DOHH2 (cell line): ENCODE measurements around the gene AIP.

Source experiments
- H3F3A ChIP-seq: fragments of 200-600 bp; sonication (generic), shearing (Covaris generic); 2 replicates; pipeline ENCODE4 v1.6.0; 2016; ENCODE audit warnings: antibody characterized with exemption, mild to moderate bottlenecking; ENCODE audit not compliant: control insufficient read depth, insufficient read depth
- H3K27ac ChIP-seq: fragments of 200-600 bp; sonication (generic); 2 replicates; pipeline ENCODE4 v1.5.1; 2014; ENCODE audit warnings: low read depth, mild to moderate bottlenecking, low read length, moderate library complexity
- H3K27me3 ChIP-seq: fragments of 200-600 bp; sonication (generic); 2 replicates; pipeline ENCODE4 v1.6.1; 2014; ENCODE audit warnings: mild to moderate bottlenecking, low read length, mixed read lengths; ENCODE audit not compliant: control insufficient read depth
- H3K36me3 ChIP-seq: fragments of 200-600 bp; sonication (generic); 2 replicates; pipeline ENCODE4 v1.6.1; 2014; ENCODE audit warnings: mild to moderate bottlenecking, low read length, moderate library complexity, mixed read lengths; ENCODE audit not compliant: control insufficient read depth
- H3K4me1 ChIP-seq: fragments of 200-600 bp; sonication (generic); 2 replicates; pipeline ENCODE4 v1.6.1; 2014; ENCODE audit warnings: mild to moderate bottlenecking, low read length, mixed read lengths; ENCODE audit not compliant: control insufficient read depth
- H3K4me2 ChIP-seq: fragments of 200-600 bp; sonication (generic); 2 replicates; pipeline ENCODE4 v1.6.0; 2014; ENCODE audit warnings: mild to moderate bottlenecking, low read length, moderate library complexity
- H3K4me3 ChIP-seq: fragments of 200-600 bp; sonication (generic); 2 replicates; pipeline ENCODE4 v1.5.1; 2014; ENCODE audit warnings: mild to moderate bottlenecking, low read length, mixed read lengths
- H3K79me2 ChIP-seq: fragments of 200-600 bp; sonication (generic); 2 replicates; pipeline ENCODE4 v1.6.1; 2014; ENCODE audit warnings: mild to moderate bottlenecking, low read length, mixed read lengths; ENCODE audit not compliant: control insufficient read depth
- H3K9me2 ChIP-seq: fragments of 200-600 bp; sonication (generic); replicated peaks from 2 replicates; pipeline ENCODE4 v1.6.1; 2014; ENCODE audit warnings: mild to moderate bottlenecking, low read length, mixed read lengths; ENCODE audit not compliant: control insufficient read depth
- H3K9me3 ChIP-seq: fragments of 200-600 bp; sonication (generic); 2 replicates; pipeline ENCODE4 v1.6.1; 2014; ENCODE audit warnings: antibody characterized with exemption, low read length, mixed read lengths; ENCODE audit not compliant: control insufficient read depth, insufficient read depth
- H4K20me1 ChIP-seq: fragments of 200-600 bp; sonication (generic); 2 replicates; pipeline ENCODE4 v1.6.0; 2014; ENCODE audit warnings: low read depth, mild to moderate bottlenecking, antibody characterized with exemption, low read length, moderate library complexity; ENCODE audit not compliant: control insufficient read depth, insufficient read depth
- EZH2phosphoT487 ChIP-seq: fragments of 200-600 bp; sonication (generic); IDR thresholded peaks from 2 replicates; pipeline ENCODE4 v1.6.1; 2017; ENCODE audit warnings: borderline replicate concordance, mild to moderate bottlenecking, antibody characterized with exemption, low read length, moderate library complexity, mixed read lengths
- TF ChIP-seq, protein P1 (sequence below): fragments of 200-600 bp; sonication (generic); IDR thresholded peaks from one replicate; pipeline ENCODE4 v1.5.1; 2014; ENCODE audit warnings: antibody characterized with exemption, mild to moderate bottlenecking, low read depth, low read length; ENCODE audit not compliant: poor library complexity, severe bottlenecking

AIP gene

DNA sequence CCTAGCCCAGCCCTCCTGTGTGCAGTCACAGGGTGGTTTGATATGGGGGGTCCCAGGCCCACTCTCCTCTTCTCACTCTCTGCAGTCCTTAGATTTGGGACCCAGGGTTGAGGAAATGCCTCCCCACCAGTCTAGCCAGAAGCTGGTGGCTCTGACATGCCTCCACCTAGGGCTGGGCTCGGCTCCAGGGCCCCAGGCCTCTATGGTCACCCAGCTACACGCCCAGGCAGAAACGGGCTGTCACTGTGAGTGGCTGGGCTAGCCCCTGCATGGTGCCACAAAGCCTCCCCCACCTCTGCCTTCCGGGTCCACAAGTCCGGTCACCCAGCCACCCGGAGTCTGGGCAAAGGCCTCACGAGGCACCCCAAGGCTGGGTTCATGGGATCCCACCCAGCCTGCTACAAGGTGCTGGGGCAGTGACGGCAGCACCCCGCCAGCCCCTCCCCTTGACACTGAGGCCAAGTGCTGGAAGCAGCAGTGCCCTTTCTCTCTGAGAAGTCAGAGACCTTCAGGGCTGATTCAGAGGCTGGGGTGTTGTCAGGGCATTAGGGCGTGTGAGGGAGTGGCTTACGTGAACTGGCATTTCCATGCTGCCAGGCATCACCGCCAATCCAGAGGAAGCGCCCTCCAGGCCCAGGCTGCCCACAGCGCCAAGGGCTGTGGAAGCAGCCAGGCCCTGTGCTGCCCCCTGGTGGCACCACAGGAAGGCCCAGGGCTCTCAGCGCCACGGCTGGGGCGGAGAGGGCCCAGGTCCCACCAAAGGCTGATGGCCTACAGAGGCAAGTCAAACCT, 23.0 kb downstream of the AIP start:
- Histone ChIP-seq H3K4me1 (peaks cover 36% of the 10 kb centered on the region), H3K36me3 (peaks cover 38% of the 10 kb centered on the region), H3K27ac (peak overlapping the region; percentile 66), H3K79me2 (peaks cover 48% of the 10 kb centered on the region), H3K9me2 (no peaks in the 10 kb centered on the region), H3K4me3 (peak overlapping the region; percentile 89), H3F3A (peaks cover 4% of the 10 kb centered on the region), H4K20me1 (peaks cover 6% of the 10 kb centered on the region; the same call in 1 of the 2 replicates), H3K9me3 (no peaks in the 10 kb centered on the region), H3K27me3 (peaks cover 3% of the 10 kb centered on the region; the same call in 1 of the 2 replicates), H3K4me2 (peak overlapping the region; percentile 70)
- TF ChIP-seq EZH2phosphoT487: no peak
- TF ChIP-seq, protein P1, sequence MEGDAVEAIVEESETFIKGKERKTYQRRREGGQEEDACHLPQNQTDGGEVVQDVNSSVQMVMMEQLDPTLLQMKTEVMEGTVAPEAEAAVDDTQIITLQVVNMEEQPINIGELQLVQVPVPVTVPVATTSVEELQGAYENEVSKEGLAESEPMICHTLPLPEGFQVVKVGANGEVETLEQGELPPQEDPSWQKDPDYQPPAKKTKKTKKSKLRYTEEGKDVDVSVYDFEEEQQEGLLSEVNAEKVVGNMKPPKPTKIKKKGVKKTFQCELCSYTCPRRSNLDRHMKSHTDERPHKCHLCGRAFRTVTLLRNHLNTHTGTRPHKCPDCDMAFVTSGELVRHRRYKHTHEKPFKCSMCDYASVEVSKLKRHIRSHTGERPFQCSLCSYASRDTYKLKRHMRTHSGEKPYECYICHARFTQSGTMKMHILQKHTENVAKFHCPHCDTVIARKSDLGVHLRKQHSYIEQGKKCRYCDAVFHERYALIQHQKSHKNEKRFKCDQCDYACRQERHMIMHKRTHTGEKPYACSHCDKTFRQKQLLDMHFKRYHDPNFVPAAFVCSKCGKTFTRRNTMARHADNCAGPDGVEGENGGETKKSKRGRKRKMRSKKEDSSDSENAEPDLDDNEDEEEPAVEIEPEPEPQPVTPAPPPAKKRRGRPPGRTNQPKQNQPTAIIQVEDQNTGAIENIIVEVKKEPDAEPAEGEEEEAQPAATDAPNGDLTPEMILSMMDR: peak; percentile 96

DNA sequence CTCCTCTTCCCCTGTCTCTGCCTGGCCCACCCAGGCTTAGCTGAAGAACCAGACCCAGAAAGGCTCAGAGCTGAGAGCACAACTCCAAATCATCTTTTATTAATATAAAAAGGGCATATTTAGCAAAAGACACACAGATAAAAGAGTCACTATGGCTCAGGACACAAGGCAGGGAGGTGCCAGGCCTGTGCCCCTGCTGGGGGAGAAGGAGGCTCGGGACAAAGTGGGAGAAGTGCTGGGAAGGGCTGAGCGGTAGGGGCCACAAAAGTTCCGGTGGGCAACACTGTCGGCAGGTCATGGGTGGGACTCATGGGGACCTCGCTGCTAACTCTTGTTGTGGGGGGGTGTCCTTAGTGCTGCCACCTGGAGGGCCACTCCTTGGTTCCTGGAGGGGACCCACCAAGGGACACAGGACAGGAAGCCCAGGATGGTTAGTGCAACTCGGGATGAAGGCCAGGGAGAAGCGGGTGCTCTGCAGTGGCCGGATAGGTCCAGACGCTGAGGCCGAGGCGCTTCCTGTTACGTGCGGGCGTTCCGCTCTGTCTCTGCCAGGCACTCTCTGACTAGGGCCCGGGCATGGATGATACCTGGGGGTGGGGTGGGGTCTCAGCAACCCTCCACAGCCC, 23.7 kb downstream of the AIP start:
- H3K27me3 ChIP-seq: peaks cover 7% of the 10 kb centered on the region; the same call in 1 of the 2 replicates
- H3K9me3 ChIP-seq: no peaks in the 10 kb centered on the region
- H3K4me1 ChIP-seq: peaks cover 36% of the 10 kb centered on the region
- H3K4me2 ChIP-seq: peak overlapping the region; percentile 70
- H3K36me3 ChIP-seq: peaks cover 31% of the 10 kb centered on the region
- H3K9me2 ChIP-seq: no peaks in the 10 kb centered on the region
- H3K27ac ChIP-seq: peak overlapping the region; percentile 66
- H3F3A ChIP-seq: peaks cover 4% of the 10 kb centered on the region
- peak overlapping the region; percentile 89 for H3K4me3 ChIP-seq
- peaks cover 48% of the 10 kb centered on the region for H3K79me2 ChIP-seq
- no peak for TF ChIP-seq EZH2phosphoT487
- TF ChIP-seq, protein P1: peak; percentile 29
- H4K20me1 ChIP-seq: peaks cover 6% of the 10 kb centered on the region; the same call in 1 of the 2 replicates

DNA sequence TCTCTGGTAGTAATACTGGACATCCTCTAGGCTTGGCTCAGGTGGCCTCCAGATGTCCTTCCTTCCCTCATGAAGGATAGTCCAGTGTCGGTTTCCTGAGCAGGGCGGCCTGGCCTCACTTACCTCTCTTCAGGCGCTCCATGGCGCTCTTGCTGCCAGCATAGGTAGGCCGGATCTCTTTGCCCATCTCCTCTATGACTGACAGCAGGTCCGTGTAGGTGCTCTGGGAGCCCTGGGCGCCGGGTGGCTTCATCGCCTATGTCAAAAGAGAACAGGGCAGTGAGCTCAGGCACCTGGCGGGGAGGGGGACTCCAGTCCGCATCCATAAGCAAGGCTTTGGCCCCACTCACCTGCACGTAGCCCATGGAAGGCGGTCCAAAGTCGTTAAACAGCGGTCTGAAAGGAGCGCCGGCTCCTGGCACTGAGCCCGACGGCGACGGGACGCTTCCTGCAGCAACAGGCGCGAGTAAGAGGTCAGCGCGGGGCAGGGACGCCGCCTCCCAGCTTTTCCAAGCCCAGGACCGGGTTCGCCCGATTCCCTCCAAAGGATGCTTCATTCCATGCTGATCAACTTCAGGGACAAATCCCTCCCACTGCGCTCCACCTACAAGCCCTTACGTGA, 24.5 kb downstream of the AIP start:
- H3K36me3 ChIP-seq: peaks cover 23% of the 10 kb centered on the region
- TF ChIP-seq EZH2phosphoT487: no peak
- TF ChIP-seq, protein P1: no peak
- H3K27me3 ChIP-seq: peaks cover 10% of the 10 kb centered on the region; the same call in 1 of the 2 replicates
- no peaks in the 10 kb centered on the region for H3K9me3 ChIP-seq
- peak overlapping the region; percentile 66 for H3K27ac ChIP-seq
- H3K4me2 ChIP-seq: peak overlapping the region; percentile 70
- H3K4me3 ChIP-seq: peak overlapping the region; percentile 89
- H4K20me1 ChIP-seq: peaks cover 6% of the 10 kb centered on the region; the same call in 1 of the 2 replicates
- H3F3A ChIP-seq: peaks cover 4% of the 10 kb centered on the region
- H3K79me2 ChIP-seq: peaks cover 48% of the 10 kb centered on the region
- no peaks in the 10 kb centered on the region for H3K9me2 ChIP-seq
- H3K4me1 ChIP-seq: peaks cover 36% of the 10 kb centered on the region
